HG02571 (cell line): ENCODE results near the gene CDKL5.

Experiments used
- ATAC-seq: cut with Tn5 transposase; IDR thresholded peaks from one replicate; pipeline ENCODE4 v1.9.1; 2021; ENCODE audit warnings: mild to moderate bottlenecking, moderate library complexity; ENCODE audit not compliant: unreplicated experiment

Gene CDKL5

GRCh38 chrX:18455384-18455783 lies 30.0 kb downstream of the CDKL5 start:
- no peak for ATAC-seq

GRCh38 chrX:18457000-18457399 lies 31.6 kb downstream of the CDKL5 start:
- ATAC-seq: no peak

GRCh38 chrX:18461431-18461830 lies 36.0 kb downstream of the CDKL5 start:
- ATAC-seq: no peak

GRCh38 chrX:18464499-18464898 lies 39.1 kb downstream of the CDKL5 start:
- ATAC-seq: no peak

GRCh38 chrX:18465051-18465450 lies 39.6 kb downstream of the CDKL5 start:
- no peak for ATAC-seq

GRCh38 chrX:18468599-18468998 lies 43.2 kb downstream of the CDKL5 start:
- no peak for ATAC-seq

GRCh38 chrX:18471296-18471695 lies 45.9 kb downstream of the CDKL5 start:
- no peak for ATAC-seq

- ATAC-seq: no peak
Observed at GRCh38 chrX:18490806-18491555, 65.6 kb downstream of the CDKL5 start.

- no peak for ATAC-seq
Observed at GRCh38 chrX:18491587-18492340, 66.4 kb downstream of the CDKL5 start.

- no peak for ATAC-seq
Observed at GRCh38 chrX:18534949-18535348, 109.5 kb downstream of the CDKL5 start.

- no peak for ATAC-seq
Observed at GRCh38 chrX:18537068-18537467, 111.7 kb downstream of the CDKL5 start.

GRCh38 chrX:18537524-18537923 lies 112.1 kb downstream of the CDKL5 start:
- no peak for ATAC-seq

GRCh38 chrX:18542131-18542530 lies 116.7 kb downstream of the CDKL5 start:
- ATAC-seq: no peak

GRCh38 chrX:18542905-18543304 lies 117.5 kb downstream of the CDKL5 start:
- ATAC-seq: no peak

- ATAC-seq: no peak
Observed at GRCh38 chrX:18543738-18544137, 118.3 kb downstream of the CDKL5 start.

GRCh38 chrX:18545771-18546170 lies 120.4 kb downstream of the CDKL5 start:
- no peak for ATAC-seq

- no peak for ATAC-seq
Observed at GRCh38 chrX:18548996-18549395, 123.6 kb downstream of the CDKL5 start.

GRCh38 chrX:18549643-18550042 lies 124.2 kb downstream of the CDKL5 start:
- ATAC-seq: no peak

- ATAC-seq: no peak
Observed at GRCh38 chrX:18557879-18558278, 132.5 kb downstream of the CDKL5 start.

- ATAC-seq: no peak
Observed at GRCh38 chrX:18558799-18559198, 133.4 kb downstream of the CDKL5 start.

GRCh38 chrX:18561020-18561419 lies 135.6 kb downstream of the CDKL5 start:
- no peak for ATAC-seq

GRCh38 chrX:18565727-18566126 lies 140.3 kb downstream of the CDKL5 start:
- no peak for ATAC-seq
